IMR-90 (cell line): ENCODE data around the gene CFAP92.

ENCODE experiments used
- CEBPB ChIP-seq: IDR thresholded peaks from 2 replicates; pipeline ENCODE4 v1.6.1; 2012; ENCODE audit warnings: low read depth, low read length, improper control_type of control experiment
- CHD1 ChIP-seq: IDR thresholded peaks from 2 replicates; pipeline ENCODE4 v1.6.1; 2012; ENCODE audit warnings: low read depth, low read length, improper control_type of control experiment
- FOS ChIP-seq: fragments of 150-350 bp; IDR thresholded peaks from 2 replicates; pipeline ENCODE4 v1.6.1; 2016; ENCODE audit warnings: low read depth, low read length
- MXI1 ChIP-seq: IDR thresholded peaks from 2 replicates; pipeline ENCODE4 v1.6.1; 2012; ENCODE audit warnings: low read depth, mild to moderate bottlenecking, low read length, moderate library complexity, borderline replicate concordance
- POLR2A ChIP-seq: IDR thresholded peaks from 2 replicates; pipeline ENCODE4 v1.6.1; 2012; ENCODE audit warnings: mild to moderate bottlenecking, low read depth, low read length
- RAD21 ChIP-seq: IDR thresholded peaks from 2 replicates; pipeline ENCODE4 v1.6.1; 2012; ENCODE audit warnings: low read length, improper control_type of control experiment
- RFX5 ChIP-seq: IDR thresholded peaks from 2 replicates; pipeline ENCODE4 v1.8.0; 2012; ENCODE audit warnings: low read depth, mild to moderate bottlenecking, low read length, moderate library complexity
- TF ChIP-seq, protein P1 (sequence below): conservative IDR thresholded peaks from 2 replicates; pipeline ENCODE4 v1.5.1; 2012; ENCODE audit warnings: mild to moderate bottlenecking, low read depth, low read length, improper control_type of control experiment

DNA sequence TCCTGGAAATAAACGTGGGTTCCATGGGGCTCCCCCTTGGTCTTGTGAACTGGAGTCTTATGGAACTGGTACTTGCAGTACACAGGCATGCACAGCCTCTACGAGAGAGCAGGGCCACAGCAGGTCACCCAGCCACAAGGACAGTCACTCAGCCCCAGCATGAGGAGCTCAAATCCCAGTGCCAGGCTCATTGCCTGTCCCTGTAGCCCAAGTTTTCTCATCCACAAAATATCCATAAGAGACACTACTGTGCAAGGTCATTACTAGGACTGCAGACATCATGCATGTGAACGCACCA lies 48.0 kb downstream of the CFAP92 start:
- no peak for TF ChIP-seq POLR2A
- TF ChIP-seq, protein P1, sequence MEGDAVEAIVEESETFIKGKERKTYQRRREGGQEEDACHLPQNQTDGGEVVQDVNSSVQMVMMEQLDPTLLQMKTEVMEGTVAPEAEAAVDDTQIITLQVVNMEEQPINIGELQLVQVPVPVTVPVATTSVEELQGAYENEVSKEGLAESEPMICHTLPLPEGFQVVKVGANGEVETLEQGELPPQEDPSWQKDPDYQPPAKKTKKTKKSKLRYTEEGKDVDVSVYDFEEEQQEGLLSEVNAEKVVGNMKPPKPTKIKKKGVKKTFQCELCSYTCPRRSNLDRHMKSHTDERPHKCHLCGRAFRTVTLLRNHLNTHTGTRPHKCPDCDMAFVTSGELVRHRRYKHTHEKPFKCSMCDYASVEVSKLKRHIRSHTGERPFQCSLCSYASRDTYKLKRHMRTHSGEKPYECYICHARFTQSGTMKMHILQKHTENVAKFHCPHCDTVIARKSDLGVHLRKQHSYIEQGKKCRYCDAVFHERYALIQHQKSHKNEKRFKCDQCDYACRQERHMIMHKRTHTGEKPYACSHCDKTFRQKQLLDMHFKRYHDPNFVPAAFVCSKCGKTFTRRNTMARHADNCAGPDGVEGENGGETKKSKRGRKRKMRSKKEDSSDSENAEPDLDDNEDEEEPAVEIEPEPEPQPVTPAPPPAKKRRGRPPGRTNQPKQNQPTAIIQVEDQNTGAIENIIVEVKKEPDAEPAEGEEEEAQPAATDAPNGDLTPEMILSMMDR = no peak
- no peak for TF ChIP-seq RAD21
- TF ChIP-seq CHD1 = no peak
- TF ChIP-seq RFX5 = no peak
- no peak for TF ChIP-seq FOS
- TF ChIP-seq CEBPB = no peak
- no peak for TF ChIP-seq MXI1
